ENCODE data around the gene KIF26A. TPM values are rescaled to one million over a fixed set of nuclear protein-coding genes. Genes with fewer than 3 reads are reported as not detected.

Gene KIF26A
- total RNA-seq, 1 donor from 2014 or later, result 5.9 TPM

- DNase-seq (peak; percentile 78), ATAC-seq (peak; percentile 52)
- Histone ChIP-seq H3K9me3 (no peaks in the 10 kb centered on the region), H3K4me3 (no peak overlapping the region), H3K36me3 (no peaks in the 10 kb centered on the region), H3K27me3 (no peaks in the 10 kb centered on the region), H3K27ac (no peak overlapping the region), H3K4me1 (peaks cover 5% of the 10 kb centered on the region)
- intact Hi-C loops (cut with DNase I), result no loop called here
- no peak for TF ChIP-seq CTCF (IDR thresholded peaks at IDR 0.05)
Measured at GRCh38 chr14:104101086-104101621, 37.2 kb upstream of the KIF26A start.

GRCh38 chr14:104101651-104102281 lies 36.6 kb upstream of the KIF26A start:
- Histone ChIP-seq H3K27me3 (no peaks in the 10 kb centered on the region), H3K36me3 (no peaks in the 10 kb centered on the region), H3K9me3 (no peaks in the 10 kb centered on the region), H3K4me3 (no peak overlapping the region), H3K27ac (no peak overlapping the region), H3K4me1 (peaks cover 5% of the 10 kb centered on the region)
- TF ChIP-seq CTCF (IDR thresholded peaks at IDR 0.05), result no peak
- DNase-seq, result peak; percentile 57
- ATAC-seq, result no peak
- intact Hi-C loops (cut with DNase I), result no loop called here

GRCh38 chr14:104102282-104102914 lies 36.0 kb upstream of the KIF26A start:
- peaks cover 5% of the 10 kb centered on the region for H3K4me1 ChIP-seq
- H3K27me3 ChIP-seq, result no peaks in the 10 kb centered on the region
- H3K36me3 ChIP-seq, result no peaks in the 10 kb centered on the region
- ATAC-seq, result no peak
- H3K9me3 ChIP-seq, result no peaks in the 10 kb centered on the region
- TF ChIP-seq CTCF (IDR thresholded peaks at IDR 0.05), result no peak
- H3K27ac ChIP-seq, result no peak overlapping the region
- intact Hi-C loops (cut with DNase I), result no loop called here
- no peak for DNase-seq
- H3K4me3 ChIP-seq, result no peak overlapping the region

- DNase-seq, result peak; percentile 63
- H3K4me3 ChIP-seq, result no peak overlapping the region
- H3K27ac ChIP-seq, result no peak overlapping the region
- no peak for ATAC-seq
- H3K4me1 ChIP-seq, result peaks cover 5% of the 10 kb centered on the region
- intact Hi-C loops (cut with DNase I), result no loop called here
- no peak for TF ChIP-seq CTCF (IDR thresholded peaks at IDR 0.05)
- no peaks in the 10 kb centered on the region for H3K36me3 ChIP-seq
- no peaks in the 10 kb centered on the region for H3K9me3 ChIP-seq
- no peaks in the 10 kb centered on the region for H3K27me3 ChIP-seq
Measured at GRCh38 chr14:104103061-104103445, 35.3 kb upstream of the KIF26A start.

- DNase-seq (peak; percentile 68), ATAC-seq (no peak)
- Histone ChIP-seq H3K9me3 (no peaks in the 10 kb centered on the region), H3K27ac (no peak overlapping the region), H3K36me3 (no peaks in the 10 kb centered on the region), H3K4me1 (peaks cover 5% of the 10 kb centered on the region), H3K4me3 (no peak overlapping the region), H3K27me3 (no peaks in the 10 kb centered on the region)
- TF ChIP-seq CTCF (IDR thresholded peaks at IDR 0.05), result no peak
- intact Hi-C loops (cut with DNase I), result no loop called here
Measured at GRCh38 chr14:104103446-104104075, 34.8 kb upstream of the KIF26A start.
